ENCODE measurements around the gene DNAJC22.
"Not testable (repeated sequence)": the region's sequence is repeated elsewhere in the genome, so short reads cannot be mapped to it uniquely, and the experiment has no call there.

DNAJC22 gene

DNA sequence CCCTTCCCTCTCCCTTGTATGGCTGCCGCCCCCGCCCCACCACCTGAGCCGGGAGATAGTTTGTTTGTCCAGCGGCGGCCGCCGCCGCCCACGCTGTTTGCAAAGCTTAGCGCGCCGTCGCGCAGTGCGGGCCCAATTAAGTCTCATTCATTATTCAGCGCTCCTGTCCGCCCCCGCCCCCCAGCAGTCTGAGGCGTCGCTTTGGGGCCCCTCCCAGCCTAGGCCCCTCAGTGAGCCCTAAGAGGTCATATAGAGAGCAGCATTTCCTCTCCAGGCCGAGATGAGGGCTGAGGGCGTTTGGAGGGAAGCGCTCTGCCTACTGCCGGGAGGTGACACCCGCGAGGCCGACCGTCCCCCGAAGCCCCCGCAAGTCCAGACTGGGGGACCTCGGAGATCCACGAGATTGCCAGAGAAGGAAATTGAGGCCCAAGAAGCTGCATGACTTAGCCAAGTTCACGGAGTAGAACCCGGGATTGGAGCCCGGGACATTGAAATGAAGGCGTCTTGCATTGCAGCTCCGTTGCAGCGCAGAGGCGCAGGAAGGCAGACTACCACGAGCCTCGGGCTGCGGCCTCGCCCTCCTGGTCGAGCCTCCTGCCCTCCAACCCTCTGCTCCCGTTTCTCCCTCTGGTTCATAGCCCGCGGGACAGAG, at the start of gene DNAJC22:
TSS of gene DNAJC22 (plus strand) at position 230 of the 652 bp plus-strand sequence. CDS start 1,985 bp downstream, outside the sequence.
- no peak for DNase-seq (ENCODE audit: extremely low read depth in 1 of 2, low read depth in 1 of 2)

DNA sequence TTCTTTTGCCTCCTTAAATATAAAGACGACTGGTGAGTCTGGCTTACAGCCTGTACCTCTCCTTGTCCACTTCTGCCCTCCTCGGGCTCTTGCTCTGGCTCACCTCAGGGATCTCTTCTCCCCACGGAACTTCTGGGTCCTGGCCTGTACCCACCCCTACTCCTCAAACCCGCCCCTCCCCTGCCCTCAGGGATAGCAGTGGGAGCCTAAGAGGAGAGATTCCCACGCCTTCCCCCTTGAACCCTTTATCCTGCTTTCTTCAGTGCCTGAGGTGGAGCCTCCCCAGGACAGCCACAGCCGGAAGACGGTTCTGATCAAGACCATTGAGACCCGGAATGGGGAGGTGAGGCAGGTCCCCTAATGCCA, 49.0 kb upstream of the DNAJC22 start:
- no peak for DNase-seq (ENCODE audit: extremely low read depth in 1 of 2, low read depth in 1 of 2)

DNA sequence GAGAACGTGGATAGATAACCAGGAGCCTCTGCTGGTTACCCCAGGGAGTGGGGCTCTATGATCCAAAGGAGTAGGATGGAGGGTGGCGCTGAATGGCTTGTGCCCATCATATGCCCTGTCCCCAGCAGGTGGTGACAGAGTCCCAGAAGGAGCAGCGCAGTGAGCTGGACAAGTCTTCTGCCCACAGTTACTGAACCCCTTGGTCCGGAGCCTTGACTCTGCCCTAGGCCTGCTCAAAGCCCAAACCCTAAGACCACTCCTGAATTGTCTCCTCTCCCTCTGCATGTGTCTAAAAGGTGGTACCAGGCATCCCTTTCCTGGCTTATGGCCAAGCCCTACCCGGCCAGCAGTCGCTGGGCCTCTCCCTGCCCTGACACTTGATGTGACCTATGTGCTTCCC, 48.5 kb upstream of the DNAJC22 start:
- no peak for DNase-seq (ENCODE audit: extremely low read depth in 1 of 2, low read depth in 1 of 2)

DNA sequence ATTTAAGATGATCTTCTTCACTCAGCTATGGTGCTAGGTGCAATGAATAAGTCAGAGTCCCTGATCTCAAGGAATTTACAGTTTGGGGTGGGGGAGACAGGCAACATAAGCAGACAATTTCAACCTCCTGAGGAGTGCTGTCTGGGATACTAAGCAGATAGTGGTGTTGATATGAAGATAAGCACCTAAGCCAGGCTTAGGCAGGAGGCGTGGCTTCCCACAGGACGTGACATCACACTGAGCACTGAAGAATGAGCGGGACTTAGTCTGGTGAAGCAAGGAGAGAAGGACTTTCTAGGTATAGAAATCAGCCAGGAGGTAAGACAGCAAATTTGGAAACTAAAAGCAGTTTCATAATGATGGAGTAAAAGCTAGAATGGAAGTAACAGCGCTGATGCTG, 44.9 kb upstream of the DNAJC22 start:
- DNase-seq (ENCODE audit: extremely low read depth in 1 of 2, low read depth in 1 of 2): peak in 1 of 2 donors; percentile 35

DNA sequence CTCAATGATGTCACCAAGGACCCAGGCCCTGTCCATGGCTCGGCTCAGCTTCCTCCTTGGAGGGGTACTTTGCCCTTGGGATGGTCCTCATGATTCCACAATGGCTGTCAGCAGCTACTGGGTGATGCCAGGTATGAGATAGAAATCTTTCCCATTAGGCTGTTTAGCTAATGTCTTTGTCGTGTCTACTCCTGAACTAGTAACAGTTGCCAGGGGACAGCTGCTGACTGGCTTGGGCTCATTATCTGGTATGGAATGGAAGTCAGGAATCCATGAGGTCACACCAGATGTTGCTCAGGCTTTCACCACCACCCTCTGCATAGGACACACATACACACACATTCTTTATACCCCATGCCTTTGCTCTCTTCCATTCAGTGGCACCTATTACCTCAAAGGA, 42.5 kb upstream of the DNAJC22 start:
- no peak for DNase-seq (ENCODE audit: extremely low read depth in 1 of 2, low read depth in 1 of 2)

DNA sequence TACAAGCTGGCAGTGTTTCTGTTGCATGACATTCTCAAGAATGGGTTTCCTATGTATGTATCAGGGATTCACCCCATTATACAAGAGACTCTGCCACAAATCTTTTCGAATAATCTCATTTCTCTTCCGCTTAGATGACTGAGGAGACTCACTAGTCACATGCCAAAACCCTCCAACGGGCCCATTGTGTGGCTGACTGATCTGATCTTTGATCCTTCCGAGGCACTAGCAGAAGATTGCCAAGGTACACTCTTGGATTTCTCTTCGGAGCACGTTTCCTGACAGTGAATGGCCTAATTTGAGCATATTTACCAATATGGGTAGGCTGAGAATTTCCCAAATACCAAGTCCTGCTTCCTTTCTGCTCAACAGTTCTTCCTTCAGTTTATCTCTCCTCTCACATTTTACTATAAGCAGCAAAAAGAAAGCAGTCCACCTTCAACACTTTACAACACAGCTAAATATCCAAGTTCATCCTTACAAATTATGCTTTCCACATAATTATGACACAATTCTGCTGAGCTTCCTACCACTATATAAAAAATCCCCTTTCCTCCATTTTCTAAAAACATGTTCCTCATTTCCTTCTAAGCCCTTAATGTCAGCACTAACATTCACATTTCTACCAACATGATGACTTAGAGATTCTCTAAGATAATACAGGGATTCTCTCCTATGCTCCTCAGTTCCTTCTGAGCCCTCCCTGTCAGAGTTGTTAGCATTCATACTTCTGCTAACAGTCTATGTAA, 40.8 kb upstream of the DNAJC22 start:
- no peak for DNase-seq (ENCODE audit: extremely low read depth in 1 of 2, low read depth in 1 of 2)

DNA sequence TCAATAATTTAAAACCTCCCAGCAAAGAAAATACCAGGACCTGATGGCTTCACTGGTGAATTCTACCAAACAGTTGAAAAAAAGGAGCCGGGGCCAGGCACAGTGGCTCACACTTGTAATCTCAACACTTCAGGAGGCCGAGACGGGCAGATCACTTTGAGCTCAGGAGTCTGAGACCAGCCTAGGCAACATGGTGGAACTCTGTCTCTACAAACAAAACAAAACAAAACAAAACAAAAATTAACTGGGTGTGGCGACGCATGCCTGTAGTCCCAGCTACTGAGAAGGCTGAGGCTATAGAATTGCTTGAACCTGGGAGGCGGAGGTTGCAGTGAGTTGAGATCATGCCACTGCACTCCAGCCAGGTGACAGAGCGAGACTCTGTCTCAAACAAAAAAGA, 37.3 kb upstream of the DNAJC22 start:
- DNase-seq (ENCODE audit: extremely low read depth in 1 of 2, low read depth in 1 of 2): no peak

DNA sequence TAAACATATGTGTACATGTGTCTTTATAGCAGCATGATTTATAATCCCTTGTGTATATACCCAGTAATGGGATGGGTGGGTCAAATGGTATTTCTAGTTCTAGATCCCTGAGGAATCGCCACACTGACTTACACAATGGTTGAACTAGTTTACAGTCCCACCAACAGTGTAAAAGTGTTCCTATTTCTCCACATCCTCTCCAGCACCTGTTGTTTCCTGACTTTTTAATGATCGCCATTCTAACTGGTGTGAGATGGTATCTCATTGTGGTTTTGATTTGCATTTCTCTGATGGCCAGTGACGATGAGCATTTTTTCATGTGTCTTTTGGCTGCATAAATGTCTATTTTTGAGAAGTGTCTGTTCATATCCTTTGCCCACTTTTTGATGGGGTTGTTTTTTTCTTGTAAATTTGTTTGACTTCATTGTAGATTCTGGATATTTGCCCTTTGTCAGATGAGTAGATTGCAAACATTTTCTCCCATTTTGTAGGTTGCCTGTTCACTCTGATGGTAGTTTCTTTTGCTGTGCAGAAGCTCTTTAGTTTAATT, 36.2 kb upstream of the DNAJC22 start:
- DNase-seq (ENCODE audit: extremely low read depth in 1 of 2, low read depth in 1 of 2): not testable (repeated sequence)

DNA sequence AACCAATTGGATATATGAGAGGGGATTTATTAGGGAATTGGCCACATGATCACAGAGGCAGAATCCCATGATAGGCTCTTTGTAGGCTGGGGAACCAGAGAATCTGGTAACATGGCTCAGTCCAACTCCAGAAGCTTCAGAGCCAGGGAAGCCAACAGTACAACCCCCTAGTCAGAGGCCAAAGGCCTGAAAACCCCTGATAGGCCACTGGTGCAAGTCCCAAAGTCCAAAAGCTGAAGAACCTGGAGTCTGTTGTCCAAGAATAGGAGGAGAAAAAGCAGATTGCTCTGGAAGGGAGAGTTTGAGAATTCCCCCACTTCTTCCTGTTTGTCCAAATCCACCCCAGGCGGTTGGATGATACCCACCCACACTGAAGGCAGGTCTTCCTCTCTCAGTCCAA, 31.9 kb upstream of the DNAJC22 start:
- no peak for DNase-seq (ENCODE audit: extremely low read depth in 1 of 2, low read depth in 1 of 2)

DNA sequence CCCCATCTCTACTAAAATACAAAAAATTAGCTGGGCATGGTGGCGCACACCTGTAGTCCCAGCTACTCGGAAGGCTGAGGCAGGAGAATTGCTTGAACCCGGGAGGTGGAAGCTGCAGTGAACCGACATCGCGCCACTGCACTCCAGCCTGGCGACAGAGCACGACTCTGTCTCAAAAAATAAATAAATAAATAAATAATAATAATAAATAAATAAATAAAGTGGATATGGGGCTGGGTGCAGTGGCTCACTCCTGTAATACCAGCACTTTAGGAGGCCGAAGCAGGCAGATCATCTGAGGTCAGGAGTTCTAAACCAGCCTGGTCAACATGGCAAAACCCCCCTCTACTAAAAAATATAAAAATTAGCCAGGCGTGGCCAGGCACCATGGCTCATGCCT, 29.6 kb upstream of the DNAJC22 start:
- not testable (repeated sequence) for DNase-seq (ENCODE audit: extremely low read depth in 1 of 2, low read depth in 1 of 2)

DNA sequence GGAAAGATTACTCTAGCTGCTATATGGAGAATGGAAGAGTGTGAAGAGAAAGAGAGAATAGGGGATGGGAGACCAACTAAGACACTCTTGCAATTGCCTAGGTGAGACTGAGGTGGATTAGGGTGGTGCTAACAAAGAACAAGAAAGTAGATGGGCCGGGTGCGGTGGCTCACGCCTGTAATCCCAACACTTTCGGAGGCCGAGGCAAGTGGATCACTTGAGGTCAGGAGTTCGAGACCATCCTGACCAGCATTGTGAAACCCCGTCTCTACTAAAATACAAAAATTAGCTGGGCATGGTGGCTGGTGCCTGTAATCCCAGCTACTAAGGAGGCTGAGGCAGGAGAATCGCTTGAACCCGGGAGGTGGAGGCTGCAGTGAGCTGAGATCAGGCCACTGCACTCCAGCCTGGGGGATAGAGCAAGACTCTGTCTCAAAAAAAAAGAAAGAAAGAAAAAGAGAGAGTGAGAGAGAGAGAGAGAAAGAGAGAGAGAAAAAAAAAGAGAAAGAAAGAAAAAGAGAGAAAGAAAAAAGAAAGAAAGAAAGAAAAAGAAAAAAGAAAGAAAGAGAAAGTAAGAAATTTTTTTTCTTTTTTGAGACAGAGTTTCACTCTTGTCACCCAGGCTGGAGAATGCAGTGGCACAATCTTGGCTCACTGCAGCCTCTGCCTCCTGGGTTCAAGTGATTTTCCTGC, 26.1 kb upstream of the DNAJC22 start:
- DNase-seq (ENCODE audit: extremely low read depth in 1 of 2, low read depth in 1 of 2): not testable (repeated sequence)

DNA sequence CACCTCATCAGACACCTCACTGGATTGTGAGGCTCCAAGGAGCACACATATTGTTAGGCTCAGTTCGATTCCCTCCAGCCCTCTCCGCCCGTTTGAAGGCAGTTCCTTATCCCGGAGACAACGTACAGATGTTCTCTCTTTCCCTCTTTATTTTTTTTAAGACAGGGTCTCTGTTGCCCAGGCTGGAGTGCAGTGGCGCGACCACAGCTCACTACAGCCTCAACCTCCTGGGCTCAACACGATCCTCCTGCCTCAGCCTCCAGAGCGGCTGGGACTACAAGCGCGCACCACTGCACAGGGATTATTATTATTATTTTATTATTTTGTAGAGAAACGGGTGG, 24.4 kb upstream of the DNAJC22 start:
- no peak for DNase-seq (ENCODE audit: extremely low read depth in 1 of 2, low read depth in 1 of 2)

DNA sequence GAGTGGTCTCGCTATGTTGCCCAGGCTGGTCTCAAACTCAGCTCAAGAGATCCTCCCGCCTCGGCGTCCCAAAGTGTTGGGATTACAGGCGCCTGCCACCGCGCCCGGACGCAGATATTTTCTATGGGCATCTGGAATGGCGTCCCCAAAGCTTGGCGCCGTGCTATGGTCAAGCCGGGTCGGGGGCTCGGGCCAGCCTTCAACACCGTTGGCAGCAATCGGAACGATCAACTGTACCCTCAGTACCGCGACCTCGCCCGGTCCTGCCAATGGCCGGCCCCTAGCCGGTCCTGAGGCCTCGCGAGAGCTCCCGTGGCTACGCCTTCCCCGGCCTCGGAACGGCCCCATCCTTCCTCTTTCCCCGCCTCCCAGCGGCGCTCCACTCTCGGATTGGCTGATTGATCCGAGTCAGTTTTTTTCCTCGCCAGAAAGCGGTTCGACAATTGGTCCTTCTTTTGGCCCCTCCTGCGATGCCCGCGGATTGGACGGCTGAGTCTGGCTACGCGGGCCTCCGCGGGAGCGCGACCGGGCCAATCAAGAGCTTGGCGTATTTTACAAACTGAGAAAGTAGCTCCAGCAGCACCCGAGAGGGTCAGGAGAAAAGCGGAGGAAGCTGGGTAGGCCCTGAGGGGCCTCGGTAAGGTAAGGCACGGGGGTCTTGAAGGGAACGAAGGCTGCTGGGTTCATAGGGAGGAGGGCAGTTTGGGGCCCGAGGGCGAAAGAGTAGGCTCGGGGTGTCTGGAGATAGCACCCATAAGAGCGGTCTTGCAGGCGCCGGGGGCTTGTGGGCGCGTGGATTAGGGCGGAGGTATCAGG, 23.8 kb upstream of the DNAJC22 start, which contains the start of gene TROAP:
TSS of gene TROAP (plus strand) at position 548 of the 816 bp plus-strand sequence. CDS start 354 bp downstream, outside the sequence.
- DNase-seq (ENCODE audit: extremely low read depth in 1 of 2, low read depth in 1 of 2): peak; percentile 91 to 96

DNA sequence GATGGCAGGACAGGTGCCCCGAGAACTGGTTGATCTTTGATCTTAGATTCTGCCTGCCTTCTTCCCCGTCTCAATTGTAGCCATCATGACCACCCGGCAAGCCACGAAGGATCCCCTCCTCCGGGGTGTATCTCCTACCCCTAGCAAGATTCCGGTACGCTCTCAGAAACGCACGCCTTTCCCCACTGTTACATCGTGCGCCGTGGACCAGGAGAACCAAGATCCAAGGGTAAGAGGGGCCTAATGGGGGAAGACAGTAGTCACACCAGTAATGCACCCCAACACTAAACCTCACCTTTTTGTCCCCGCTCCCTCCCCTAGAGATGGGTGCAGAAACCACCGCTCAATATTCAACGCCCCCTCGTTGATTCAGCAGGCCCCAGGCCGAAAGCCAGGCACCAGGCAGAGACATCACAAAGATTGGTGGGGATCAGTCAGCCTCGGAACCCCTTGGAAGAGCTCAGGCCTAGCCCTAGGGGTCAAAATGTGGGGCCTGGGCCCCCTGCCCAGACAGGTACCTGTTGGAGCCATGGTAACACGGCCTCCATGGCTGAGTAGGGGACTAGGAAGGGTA, 23.1 kb upstream of the DNAJC22 start:
- no peak for DNase-seq (ENCODE audit: extremely low read depth in 1 of 2, low read depth in 1 of 2)

DNA sequence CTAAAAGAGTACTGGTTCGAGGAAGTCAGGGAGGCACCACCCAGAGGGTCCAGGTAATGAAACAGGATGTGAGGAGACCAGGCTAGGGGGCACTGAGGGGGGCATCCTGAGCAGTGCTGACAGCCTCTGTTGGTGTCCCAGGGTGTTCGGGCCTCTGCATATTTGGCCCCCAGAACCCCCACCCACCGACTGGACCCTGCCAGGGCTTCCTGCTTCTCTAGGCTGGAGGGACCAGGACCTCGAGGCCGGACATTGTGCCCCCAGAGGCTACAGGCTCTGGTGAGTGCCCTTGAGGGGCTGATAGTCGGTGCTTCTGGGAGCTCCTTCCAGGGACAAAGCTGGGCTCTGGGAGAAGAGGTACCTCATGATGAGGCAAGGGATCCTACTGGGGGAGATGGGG, 21.1 kb upstream of the DNAJC22 start:
- DNase-seq (ENCODE audit: extremely low read depth in 1 of 2, low read depth in 1 of 2): no peak

DNA sequence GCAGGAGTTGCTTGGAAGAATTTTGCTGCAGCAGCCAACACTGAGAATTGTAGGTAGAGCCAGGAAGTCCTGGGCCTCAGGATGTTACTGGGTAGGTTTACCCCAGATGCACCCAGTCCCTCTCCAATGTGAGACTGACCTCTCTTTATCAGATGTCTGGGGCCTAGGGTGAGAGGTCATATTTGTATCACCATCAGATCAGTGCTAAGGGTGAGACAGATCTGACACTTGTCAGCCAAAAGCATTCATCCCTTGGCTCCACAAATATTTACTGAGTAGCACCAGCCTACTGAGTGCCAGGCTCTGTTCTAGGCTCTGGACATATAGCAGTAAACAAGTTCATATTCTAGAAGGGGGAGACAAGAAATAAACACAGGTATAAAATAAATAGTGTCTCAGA, 19.3 kb upstream of the DNAJC22 start:
- DNase-seq (ENCODE audit: extremely low read depth in 1 of 2, low read depth in 1 of 2): no peak

DNA sequence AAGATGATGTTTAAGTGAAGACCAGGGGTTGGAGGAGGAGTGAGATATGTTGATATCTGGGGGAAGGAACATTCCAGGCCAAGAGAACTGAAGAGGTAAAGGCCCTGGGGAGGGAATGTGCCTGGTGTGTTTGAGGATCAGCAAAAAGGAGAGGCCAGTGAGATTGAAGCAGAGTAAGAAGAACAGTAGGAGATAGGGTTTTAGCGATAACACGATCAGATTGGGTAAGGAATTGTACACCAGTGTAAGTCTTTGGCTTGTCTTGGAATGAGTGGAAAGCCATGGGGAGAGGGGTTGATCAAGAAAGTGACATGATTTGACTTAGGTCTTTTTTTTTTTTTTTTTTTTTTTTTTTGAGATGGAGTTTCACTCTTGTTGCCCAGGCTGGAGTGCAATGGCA, 18.8 kb upstream of the DNAJC22 start:
- DNase-seq (ENCODE audit: extremely low read depth in 1 of 2, low read depth in 1 of 2): no peak

DNA sequence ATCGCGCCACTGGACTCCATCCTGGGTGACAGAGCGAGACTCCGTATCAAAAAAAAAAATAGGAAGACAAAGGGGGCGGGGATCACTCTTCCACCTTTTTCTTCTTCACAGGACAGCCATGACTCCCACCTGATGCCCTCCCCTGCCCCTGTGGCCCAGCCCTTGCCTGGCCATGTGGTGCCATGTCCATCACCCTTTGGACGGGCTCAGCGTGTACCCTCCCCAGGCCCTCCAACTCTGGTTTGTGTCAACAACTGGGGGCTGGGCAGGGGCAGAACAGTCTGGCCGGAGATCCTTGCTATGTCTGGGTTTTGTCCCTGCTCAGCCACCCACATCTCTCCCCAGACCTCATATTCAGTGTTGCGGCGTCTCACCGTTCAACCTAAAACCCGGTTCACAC, 17.9 kb upstream of the DNAJC22 start:
- DNase-seq (ENCODE audit: extremely low read depth in 1 of 2, low read depth in 1 of 2): no peak

DNA sequence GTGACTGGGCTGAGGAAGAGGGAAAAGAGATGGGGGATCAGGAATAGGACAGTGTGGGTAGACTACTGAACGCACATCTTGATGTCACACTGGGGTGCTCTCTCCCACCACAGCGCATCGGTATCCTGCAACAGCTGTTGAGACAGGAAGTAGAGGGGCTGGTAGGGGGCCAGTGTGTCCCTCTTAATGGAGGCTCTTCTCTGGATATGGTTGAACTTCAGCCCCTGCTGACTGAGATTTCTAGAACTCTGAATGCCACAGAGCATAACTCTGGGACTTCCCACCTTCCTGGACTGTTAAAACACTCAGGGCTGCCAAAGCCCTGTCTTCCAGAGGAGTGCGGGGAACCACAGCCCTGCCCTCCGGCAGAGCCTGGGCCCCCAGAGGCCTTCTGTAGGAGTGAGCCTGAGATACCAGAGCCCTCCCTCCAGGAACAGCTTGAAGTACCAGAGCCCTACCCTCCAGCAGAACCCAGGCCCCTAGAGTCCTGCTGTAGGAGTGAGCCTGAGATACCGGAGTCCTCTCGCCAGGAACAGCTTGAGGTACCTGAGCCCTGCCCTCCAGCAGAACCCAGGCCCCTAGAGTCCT, 16.6 kb upstream of the DNAJC22 start:
- no peak for DNase-seq (ENCODE audit: extremely low read depth in 1 of 2, low read depth in 1 of 2)
